Measurements from ENCODE around the gene SCAANT1.

DNA sequence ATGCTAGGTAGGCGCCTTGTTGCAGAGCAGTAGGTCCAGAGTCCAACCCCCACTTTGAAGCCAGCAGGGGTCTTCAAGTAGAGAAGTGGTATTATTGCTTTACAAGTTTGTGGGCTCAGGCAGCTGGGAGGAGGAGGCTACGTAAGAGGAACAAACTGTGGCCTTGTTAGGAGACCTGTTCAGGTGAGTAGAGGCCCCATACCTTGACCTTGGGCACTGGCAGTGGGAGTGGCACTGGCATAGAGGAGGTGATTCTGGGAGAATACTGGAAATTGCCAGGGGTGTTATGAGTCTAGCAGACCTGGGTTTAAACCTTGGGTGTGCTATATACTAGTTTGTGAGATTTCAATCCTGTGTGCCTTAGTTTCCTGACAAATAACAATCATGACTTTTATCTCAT lies 34.6 kb upstream of the SCAANT1 start:
- TF ChIP-seq, protein P1, sequence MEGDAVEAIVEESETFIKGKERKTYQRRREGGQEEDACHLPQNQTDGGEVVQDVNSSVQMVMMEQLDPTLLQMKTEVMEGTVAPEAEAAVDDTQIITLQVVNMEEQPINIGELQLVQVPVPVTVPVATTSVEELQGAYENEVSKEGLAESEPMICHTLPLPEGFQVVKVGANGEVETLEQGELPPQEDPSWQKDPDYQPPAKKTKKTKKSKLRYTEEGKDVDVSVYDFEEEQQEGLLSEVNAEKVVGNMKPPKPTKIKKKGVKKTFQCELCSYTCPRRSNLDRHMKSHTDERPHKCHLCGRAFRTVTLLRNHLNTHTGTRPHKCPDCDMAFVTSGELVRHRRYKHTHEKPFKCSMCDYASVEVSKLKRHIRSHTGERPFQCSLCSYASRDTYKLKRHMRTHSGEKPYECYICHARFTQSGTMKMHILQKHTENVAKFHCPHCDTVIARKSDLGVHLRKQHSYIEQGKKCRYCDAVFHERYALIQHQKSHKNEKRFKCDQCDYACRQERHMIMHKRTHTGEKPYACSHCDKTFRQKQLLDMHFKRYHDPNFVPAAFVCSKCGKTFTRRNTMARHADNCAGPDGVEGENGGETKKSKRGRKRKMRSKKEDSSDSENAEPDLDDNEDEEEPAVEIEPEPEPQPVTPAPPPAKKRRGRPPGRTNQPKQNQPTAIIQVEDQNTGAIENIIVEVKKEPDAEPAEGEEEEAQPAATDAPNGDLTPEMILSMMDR (IDR thresholded peaks at IDR 0.05) = no peak
- no peak for TF ChIP-seq POLR2A (IDR thresholded peaks at IDR 0.05)
